Activated naive CD4-positive, alpha-beta T cell treated with anti-CD3 and anti-CD28 coated beads, Interleukin-2, amount 50 U/mL, for 24 hours (primary cell): ENCODE measurements around the gene PHF8.

Experiments used
- H3K27ac Mint-ChIP-seq: one replicate; pipeline ENCODE4 v1.8.0; 2021; ENCODE audit warnings: mild to moderate bottlenecking, mixed read lengths
- H3K27me3 Mint-ChIP-seq: one replicate; pipeline ENCODE4 v1.8.0; 2021; ENCODE audit warnings: mixed read lengths
- H3K36me3 Mint-ChIP-seq: one replicate; pipeline ENCODE4 v1.8.0; 2021; ENCODE audit warnings: mixed read lengths
- H3K4me1 Mint-ChIP-seq: one replicate; pipeline ENCODE4 v1.8.0; 2021; ENCODE audit warnings: mixed read lengths
- H3K4me3 Mint-ChIP-seq: one replicate; pipeline ENCODE4 v1.8.0; 2021; ENCODE audit warnings: mild to moderate bottlenecking, mixed read lengths
- H3K9me3 Mint-ChIP-seq: one replicate; pipeline ENCODE4 v1.8.0; 2021; ENCODE audit warnings: mixed read lengths

The PHF8 gene

DNA sequence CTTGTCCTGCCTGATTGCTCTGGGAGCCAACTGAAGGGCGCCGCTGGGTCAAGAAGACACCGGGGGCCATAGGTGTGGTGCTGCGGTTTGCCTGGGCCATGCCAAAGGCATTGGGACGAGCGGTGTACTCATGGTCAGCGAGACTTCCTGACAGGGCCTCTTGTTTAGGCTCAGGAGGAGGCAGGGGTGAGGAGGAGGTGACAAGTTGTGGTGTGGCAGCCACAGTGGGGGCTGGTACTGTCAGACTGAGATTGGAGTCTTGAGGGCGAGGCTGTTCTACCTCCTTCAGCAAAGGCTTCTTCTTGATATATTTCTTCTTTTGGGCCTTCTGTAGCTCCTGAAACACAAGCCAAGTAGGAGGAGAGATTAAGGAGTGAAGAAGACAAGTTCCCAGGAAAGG lies 104.1 kb downstream of the PHF8 start:
- Mint-ChIP-seq H3K27ac (no peak overlapping the region), H3K27me3 (no peaks in the 10 kb centered on the region), H3K9me3 (no peaks in the 10 kb centered on the region), H3K4me3 (no peak overlapping the region), H3K36me3 (peaks cover 18% of the 10 kb centered on the region), H3K4me1 (peaks cover 21% of the 10 kb centered on the region)

DNA sequence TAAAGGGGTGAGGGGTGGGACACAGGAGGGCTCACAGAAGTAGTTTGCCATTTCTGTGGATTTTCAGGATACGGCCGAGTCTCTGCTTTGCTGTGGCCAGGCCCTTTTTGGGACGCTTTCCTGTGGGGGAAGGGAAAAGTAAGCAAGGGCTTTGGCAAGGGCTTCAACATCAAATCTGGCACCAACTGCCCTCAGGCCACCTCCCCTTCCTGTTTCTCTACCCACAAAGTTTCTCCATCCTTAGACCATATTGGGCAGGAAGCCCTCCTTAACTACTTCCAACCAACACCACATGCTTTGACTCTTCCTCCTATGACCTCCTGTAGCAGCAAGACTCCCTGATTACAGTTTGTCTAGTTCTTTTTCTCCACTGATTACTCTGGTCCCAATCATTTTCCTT lies 105.1 kb downstream of the PHF8 start:
- Mint-ChIP-seq H3K4me3 (no peak overlapping the region), H3K4me1 (peaks cover 25% of the 10 kb centered on the region), H3K9me3 (no peaks in the 10 kb centered on the region), H3K27me3 (no peaks in the 10 kb centered on the region), H3K36me3 (peaks cover 18% of the 10 kb centered on the region), H3K27ac (no peak overlapping the region)

DNA sequence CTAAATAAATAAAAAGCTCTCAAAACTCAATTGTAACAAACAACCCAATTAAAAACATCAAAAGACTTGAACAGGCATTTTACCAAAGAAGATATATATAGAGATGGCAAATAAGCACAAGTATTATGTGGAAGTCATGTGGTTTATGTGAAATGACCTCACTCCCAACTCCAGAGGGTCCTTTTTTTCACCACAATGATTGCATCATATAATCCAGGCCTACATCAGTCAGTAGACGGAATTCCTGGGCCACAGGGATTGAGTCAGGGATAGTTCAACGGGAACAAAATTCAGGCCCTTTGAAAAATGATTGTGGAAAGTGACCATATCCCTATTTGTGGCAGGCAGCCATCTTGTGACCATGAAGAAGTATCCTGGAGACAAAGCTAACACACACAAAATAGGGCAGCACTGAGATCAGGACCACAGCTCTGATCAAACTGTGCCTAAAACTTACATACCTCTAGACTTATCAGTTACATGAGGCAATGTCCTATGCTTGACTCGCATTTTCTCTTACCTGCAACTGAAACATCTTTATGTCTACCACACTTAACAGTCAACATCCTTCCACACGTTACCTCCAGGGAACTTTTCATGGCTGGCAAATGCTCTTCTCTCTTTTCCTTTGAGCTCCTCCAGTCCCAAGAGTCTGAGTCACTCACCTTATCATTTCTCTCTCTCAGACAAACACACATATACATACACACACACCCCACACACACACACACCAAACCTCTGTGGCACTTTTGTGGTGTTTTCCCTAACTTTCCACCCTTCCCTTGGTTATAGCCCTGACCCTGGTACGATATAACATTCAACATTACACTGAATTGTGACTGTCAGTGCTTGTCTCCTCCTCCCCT lies 113.5 kb downstream of the PHF8 start:
- Mint-ChIP-seq H3K9me3 (no peaks in the 10 kb centered on the region), H3K4me1 (peaks cover 15% of the 10 kb centered on the region), H3K27ac (no peak overlapping the region), H3K4me3 (no peak overlapping the region), H3K36me3 (no peaks in the 10 kb centered on the region), H3K27me3 (no peaks in the 10 kb centered on the region)

DNA sequence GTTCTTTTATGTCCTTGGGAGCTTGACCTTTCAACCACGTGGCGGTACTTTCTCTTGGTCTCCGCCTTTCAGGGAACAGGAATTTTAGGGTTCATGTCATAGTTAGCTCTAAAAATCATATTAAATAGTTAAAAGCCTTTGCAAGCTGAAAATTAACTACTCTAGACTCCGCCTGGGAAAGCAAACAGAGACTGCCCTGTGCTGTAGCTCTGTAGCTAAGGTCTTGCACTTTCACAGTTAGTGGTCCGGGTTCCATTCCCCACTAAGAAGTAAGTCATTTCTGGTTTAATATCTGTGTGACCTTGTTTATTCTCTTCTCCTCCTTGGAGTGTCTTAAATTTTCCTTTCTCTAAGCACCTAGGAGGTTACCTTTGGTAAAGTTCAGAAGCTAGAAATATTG lies 118.2 kb downstream of the PHF8 start:
- Mint-ChIP-seq H3K4me1 (peaks cover 3% of the 10 kb centered on the region), H3K9me3 (no peaks in the 10 kb centered on the region), H3K27me3 (no peaks in the 10 kb centered on the region), H3K27ac (no peak overlapping the region), H3K4me3 (no peak overlapping the region), H3K36me3 (no peaks in the 10 kb centered on the region)

DNA sequence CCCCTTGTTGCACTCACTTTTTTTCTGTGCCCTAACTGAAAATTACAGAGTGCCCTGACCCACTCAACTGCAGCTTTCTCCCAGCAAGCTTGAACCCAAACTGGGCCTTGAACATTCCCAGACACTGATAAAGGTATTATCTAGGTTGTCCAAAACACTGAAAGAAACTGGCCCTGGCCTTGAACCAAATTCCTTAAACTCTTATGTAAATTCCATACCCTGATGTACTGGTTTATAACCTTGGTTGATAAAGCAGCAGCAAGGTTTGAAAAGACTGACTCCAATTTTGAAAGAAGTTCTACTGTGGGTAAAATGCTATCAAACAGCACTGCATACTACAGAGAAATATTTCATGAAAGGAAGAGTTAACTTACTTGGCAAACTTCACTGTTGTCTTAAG lies 125.6 kb downstream of the PHF8 start:
- Mint-ChIP-seq H3K4me3 (no peak overlapping the region), H3K9me3 (no peaks in the 10 kb centered on the region), H3K36me3 (no peaks in the 10 kb centered on the region), H3K27ac (no peak overlapping the region), H3K27me3 (no peaks in the 10 kb centered on the region), H3K4me1 (no peaks in the 10 kb centered on the region)

DNA sequence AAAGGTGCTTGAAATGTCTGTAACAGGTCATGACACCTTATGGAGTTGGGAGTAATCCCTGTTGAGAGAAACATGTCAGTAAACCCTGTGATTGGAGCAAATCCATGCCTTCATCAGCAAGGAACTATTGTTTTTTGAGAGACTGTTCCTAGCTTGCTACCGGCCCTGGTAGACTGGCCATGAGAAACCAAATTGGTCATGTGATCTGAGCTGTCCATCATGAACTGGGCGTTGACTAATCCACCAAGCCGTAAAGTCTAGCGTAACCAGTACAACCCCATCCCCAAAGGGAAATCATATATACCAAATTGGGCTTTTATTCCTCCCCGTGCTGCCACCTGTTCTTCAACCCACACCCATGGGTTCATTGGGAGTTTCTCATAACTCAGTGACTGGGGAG lies 143.7 kb downstream of the PHF8 start:
- Mint-ChIP-seq H3K4me3 (no peak overlapping the region), H3K36me3 (no peaks in the 10 kb centered on the region), H3K27me3 (no peaks in the 10 kb centered on the region), H3K27ac (no peak overlapping the region), H3K9me3 (no peaks in the 10 kb centered on the region), H3K4me1 (no peaks in the 10 kb centered on the region)

DNA sequence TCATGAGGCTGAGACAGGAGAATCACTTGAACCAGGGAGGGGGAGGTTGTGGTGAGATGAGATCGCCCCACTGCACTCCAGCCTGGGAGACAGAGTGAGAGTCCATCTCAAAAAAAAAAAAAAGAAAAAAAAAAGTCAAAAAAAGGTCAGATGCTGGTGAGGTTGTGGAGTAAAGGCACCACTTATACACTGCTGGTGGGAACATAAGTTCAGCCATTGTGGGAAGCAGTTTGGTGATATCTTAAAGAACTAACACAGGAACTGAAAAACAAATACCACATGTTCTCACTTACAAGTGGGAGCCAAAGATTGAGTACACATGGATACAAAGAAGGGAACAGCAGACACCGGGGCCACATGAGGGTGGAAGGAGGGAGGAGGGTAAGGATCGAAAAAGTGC lies 149.0 kb downstream of the PHF8 start:
- no peaks in the 10 kb centered on the region for H3K9me3 Mint-ChIP-seq
- H3K36me3 Mint-ChIP-seq, result no peaks in the 10 kb centered on the region
- no peak overlapping the region for H3K27ac Mint-ChIP-seq
- H3K4me1 Mint-ChIP-seq, result no peaks in the 10 kb centered on the region
- H3K27me3 Mint-ChIP-seq, result peaks cover 1% of the 10 kb centered on the region
- no peak overlapping the region for H3K4me3 Mint-ChIP-seq
